NCI-H748 treated with DMSO at 0.1 percent for 48 hours (cell line): ENCODE measurements around the gene TTC9B.
"Not testable (repeated sequence)": the region's sequence is repeated elsewhere in the genome, so short reads cannot be mapped to it uniquely, and the experiment has no call there.

Source experiments
- DNase-seq: peaks from one replicate; lab custom pipeline; 2025; lab: John Stamatoyannopoulos, UW

Gene TTC9B

GRCh38 chr19:40170303-40170989 is 47.7 kb downstream of the TTC9B start:
- not testable (repeated sequence) for DNase-seq

GRCh38 chr19:40169482-40170302 is 48.5 kb downstream of the TTC9B start:
- not testable (repeated sequence) for DNase-seq
